ENCODE results near the gene ATP10B.

ATP10B gene

GRCh38 chr5:160799184-160799583 lies 52.8 kb downstream of the ATP10B start:
- DNase-seq (ENCODE audit: low read depth, low spot score) = no peak
- in situ Hi-C loops (cut with HindIII; ENCODE audit: low sequenced_read_pairs) = no loop called here
- TF ChIP-seq, protein P1, sequence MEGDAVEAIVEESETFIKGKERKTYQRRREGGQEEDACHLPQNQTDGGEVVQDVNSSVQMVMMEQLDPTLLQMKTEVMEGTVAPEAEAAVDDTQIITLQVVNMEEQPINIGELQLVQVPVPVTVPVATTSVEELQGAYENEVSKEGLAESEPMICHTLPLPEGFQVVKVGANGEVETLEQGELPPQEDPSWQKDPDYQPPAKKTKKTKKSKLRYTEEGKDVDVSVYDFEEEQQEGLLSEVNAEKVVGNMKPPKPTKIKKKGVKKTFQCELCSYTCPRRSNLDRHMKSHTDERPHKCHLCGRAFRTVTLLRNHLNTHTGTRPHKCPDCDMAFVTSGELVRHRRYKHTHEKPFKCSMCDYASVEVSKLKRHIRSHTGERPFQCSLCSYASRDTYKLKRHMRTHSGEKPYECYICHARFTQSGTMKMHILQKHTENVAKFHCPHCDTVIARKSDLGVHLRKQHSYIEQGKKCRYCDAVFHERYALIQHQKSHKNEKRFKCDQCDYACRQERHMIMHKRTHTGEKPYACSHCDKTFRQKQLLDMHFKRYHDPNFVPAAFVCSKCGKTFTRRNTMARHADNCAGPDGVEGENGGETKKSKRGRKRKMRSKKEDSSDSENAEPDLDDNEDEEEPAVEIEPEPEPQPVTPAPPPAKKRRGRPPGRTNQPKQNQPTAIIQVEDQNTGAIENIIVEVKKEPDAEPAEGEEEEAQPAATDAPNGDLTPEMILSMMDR (IDR thresholded peaks at IDR 0.05; ENCODE audit: low read depth, low read length) = no peak
- H3K4me3 ChIP-seq (ENCODE audit: low read depth, low read length) = no peak overlapping the region

DNA sequence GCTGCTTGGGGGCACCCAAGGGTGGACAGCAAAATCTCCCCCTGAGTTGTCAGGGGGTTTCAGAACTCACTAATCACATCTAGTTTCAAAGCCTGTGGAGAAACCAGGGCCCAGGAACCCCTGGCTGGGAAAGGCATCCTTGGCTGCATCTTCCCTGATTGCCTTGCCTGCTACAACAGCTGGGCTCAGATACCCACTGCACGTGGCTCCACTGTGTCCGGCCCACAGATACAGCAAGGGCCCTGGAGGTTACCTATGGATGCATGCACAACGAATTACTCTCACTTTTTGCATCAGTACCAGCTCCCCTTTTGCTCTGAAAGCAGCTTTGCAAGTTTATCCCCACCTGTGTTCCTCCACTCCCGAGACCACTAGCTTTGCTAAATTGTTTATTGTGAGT lies 55.0 kb downstream of the ATP10B start:
- TF ChIP-seq, protein P1 (IDR thresholded peaks at IDR 0.05; ENCODE audit: low read depth, low read length) = no peak

GRCh38 chr5:160793530-160793899 lies 58.5 kb downstream of the ATP10B start:
- TF ChIP-seq, protein P1 (IDR thresholded peaks at IDR 0.05; ENCODE audit: low read depth, low read length) = no peak
- in situ Hi-C loops (cut with HindIII; ENCODE audit: low sequenced_read_pairs) = no loop called here
- H3K4me3 ChIP-seq (ENCODE audit: low read depth, low read length) = no peak overlapping the region
- no peak for DNase-seq (ENCODE audit: low read depth, low spot score)

More for the DNA sequence above, 55.0 kb downstream of the ATP10B start:
- in situ Hi-C loops (cut with HindIII; ENCODE audit: low sequenced_read_pairs) = no loop called here
- no peak for DNase-seq (ENCODE audit: low read depth, low spot score)
- H3K4me3 ChIP-seq (ENCODE audit: low read depth, low read length) = no peak overlapping the region

GRCh38 chr5:160792732-160793529 lies 59.1 kb downstream of the ATP10B start:
- no peak for DNase-seq (ENCODE audit: low read depth, low spot score)
- H3K4me3 ChIP-seq (ENCODE audit: low read depth, low read length) = no peak overlapping the region
- in situ Hi-C loops (cut with HindIII; ENCODE audit: low sequenced_read_pairs) = no loop called here
- TF ChIP-seq, protein P1 (IDR thresholded peaks at IDR 0.05; ENCODE audit: low read depth, low read length) = no peak

- TF ChIP-seq, protein P1 (IDR thresholded peaks at IDR 0.05; ENCODE audit: low read depth, low read length) = no peak
- in situ Hi-C loops (cut with HindIII; ENCODE audit: low sequenced_read_pairs) = no loop called here
- no peak for DNase-seq (ENCODE audit: low read depth, low spot score)
- no peak overlapping the region for H3K4me3 ChIP-seq (ENCODE audit: low read depth, low read length)
These were observed 59.7 kb downstream of the ATP10B start for GRCh38 chr5:160792281-160792680.

DNA sequence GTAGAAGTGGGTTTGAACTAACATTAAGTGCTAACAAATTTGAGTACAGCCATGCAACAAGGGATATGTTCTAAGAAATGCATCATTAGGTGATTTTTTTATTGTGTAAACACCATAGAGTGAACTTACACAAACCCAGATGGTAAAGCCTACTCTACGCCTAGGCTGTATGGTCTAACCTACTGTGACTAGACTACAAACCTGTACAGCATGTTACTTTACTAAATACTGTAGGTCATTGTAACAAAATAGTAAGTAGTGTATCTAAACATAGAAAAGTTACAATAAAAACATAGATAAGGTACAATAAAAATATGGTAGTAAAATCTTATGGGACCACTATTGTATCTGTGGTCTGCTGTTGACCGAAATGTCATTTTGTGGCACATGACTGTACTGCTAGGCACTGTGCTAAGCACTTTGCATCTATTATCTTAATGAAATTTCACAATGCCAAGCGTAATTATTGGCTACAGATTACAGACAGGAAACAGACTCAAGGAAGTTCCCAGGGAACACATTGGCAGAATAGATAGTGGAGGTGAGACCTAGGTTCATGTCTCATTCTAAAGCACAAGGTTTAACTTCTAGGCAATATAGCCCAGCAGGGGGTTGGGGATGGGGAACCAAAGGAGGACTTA lies 62.7 kb downstream of the ATP10B start:
- in situ Hi-C loops (cut with HindIII; ENCODE audit: low sequenced_read_pairs) = no loop called here
- TF ChIP-seq, protein P1 (IDR thresholded peaks at IDR 0.05; ENCODE audit: low read depth, low read length) = no peak
- H3K4me3 ChIP-seq (ENCODE audit: low read depth, low read length) = no peak overlapping the region
- no peak for DNase-seq (ENCODE audit: low read depth, low spot score)

All from astrocyte of the spinal cord (primary cell).